ENCODE data around the gene CCND1.
"Not testable (repeated sequence)": the region's sequence is repeated elsewhere in the genome, so short reads cannot be mapped to it uniquely, and the experiment has no call there.

CCND1 gene

GRCh38 chr11:69695995-69696394 is 55.0 kb downstream of the CCND1 start:
- DNase-seq = not testable (repeated sequence)

GRCh38 chr11:69696749-69697468 is 56.0 kb downstream of the CCND1 start:
- DNase-seq = no peak

- DNase-seq = no peak
Observed at GRCh38 chr11:69697469-69697843, 56.5 kb downstream of the CCND1 start.

DNA sequence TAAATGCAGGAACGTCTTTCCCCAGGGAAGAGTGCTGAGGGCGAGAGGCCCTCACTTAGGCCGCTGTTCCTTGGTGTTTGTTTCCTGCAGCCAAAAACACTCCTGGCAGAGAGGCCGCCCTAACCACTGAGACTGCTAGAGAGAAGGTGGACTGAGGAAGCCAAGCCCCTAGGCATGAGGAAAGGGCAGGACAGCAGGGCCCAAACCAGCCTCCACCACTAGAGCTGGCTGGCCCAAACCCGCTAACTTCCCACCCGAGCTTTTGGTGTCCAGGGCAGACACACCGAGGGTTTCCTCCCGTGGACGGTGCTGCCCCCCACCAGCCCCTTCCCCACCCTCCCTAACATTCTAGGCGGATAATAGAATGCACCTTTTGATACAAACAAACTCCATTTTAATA is 56.9 kb downstream of the CCND1 start:
- DNase-seq = no peak

DNA sequence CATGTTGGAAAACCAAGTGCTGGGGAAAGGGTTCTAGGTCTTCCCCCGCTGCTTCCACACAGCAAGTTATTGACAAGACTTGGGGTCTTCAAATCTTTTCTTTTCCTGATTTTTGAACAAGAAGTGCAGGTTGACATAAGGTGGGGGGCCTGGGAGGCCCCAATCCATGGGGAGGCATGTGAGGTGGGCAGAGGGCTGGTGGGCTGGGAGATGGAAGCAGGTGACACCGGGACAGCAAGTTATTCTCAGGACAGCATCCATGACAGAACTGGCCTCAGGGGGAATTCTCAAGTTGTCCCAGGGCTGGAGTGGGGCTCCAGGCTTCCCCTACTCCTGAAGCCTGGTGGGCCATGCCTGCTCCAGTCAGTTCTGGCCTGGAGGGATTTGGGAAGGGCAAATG is 57.4 kb downstream of the CCND1 start:
- DNase-seq = no peak

DNA sequence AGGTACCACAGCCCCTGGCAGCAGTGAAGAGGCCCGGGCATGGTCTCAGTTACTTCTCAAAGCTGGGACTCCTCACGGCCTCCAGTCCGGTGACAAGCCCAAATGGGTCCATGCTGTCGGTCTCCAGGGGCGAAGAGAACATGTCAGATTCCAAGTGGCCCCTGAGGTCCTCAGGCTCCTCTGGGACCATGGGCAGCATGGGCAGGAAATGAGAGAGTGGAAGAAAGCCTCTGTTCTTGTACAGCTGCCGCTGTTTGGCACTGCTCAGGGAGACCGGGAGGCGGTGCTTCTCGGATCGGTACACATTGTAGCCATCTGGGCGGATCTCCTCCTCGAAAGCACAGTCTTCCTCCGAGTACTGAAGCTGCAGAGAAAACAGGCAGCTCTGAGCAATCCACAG is 58.3 kb downstream of the CCND1 start:
- no peak for DNase-seq

DNA sequence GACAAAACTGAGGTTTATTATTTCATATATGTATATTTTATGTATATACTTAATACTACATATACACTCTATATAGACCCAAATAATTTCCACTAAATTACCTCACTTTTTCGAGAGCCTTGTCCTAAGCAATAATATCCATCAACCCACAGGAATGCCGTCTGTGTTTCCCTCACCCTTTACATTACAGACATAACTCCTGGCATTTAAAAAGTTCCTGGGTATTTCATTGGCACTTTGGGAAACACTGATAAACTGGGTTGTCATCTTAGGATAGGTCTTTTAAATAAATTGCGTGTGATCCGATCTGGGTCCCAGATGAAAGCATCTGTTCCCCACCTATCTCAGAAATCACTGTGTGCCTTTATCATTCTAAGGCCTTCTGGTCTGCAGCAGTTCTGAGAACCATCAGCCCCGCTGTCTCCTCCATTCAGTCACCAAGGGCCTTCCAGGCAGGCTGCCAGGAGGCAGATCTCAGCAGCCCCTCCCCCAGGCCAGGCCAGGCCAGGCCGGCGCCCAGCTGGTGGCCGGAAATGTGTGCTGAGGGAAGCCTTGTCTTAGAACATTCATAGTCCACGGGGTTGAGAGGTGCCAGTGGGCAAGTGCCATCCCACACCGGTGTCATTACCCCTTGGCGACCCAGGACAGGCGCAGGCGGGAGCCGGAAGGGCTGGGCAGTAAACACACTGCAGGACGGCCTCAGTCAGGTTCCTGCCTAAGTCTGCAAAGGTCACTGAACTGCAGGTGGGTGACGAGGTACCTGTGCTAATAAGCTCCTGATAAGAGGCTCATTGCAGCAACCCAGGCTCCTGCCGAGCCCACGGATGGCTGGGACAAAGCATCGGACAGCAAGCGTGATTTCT is 59.6 kb downstream of the CCND1 start:
- no peak for DNase-seq

GRCh38 chr11:69702239-69702691 is 61.3 kb downstream of the CCND1 start:
- DNase-seq = no peak

- no peak for DNase-seq
Observed at GRCh38 chr11:69702769-69703452, 62.0 kb downstream of the CCND1 start.

- no peak for DNase-seq
Observed at GRCh38 chr11:69703453-69703767, 62.5 kb downstream of the CCND1 start.

Measured in activated CD4-positive, CD25-positive, alpha-beta regulatory T cell treated with anti-CD3 and anti-CD28 coated beads, Interleukin-2, amount 50 U/mL, for 72 hours (primary cell).